Suprapubic skin (tissue), 4 donors: ENCODE measurements around the gene GALNT2.

Experiments used
- CTCF ChIP-seq, 2 donors: fragments of 200-600 bp in 1 of 2; fragments of 450-650 bp in 1 of 2; sonication (generic) in 1 of 2; IDR thresholded peaks; one replicate each; pipeline ENCODE4 v1.5.1; 2016 to 2019; ENCODE audit warnings: antibody characterized with exemption in 2 of 2, mild to moderate bottlenecking in 1 of 2, moderate library complexity in 1 of 2
- POLR2A ChIP-seq, 2 donors: fragments of 450-650 bp; IDR thresholded peaks; one replicate each; pipeline ENCODE4 v1.6.1; 2017; ENCODE audit warnings: antibody characterized with exemption in 2 of 2, mild to moderate bottlenecking in 2 of 2, moderate library complexity in 2 of 2
- POLR2AphosphoS5 ChIP-seq, 3 donors: sonication (generic); formaldehyde crosslinking; IDR thresholded peaks; one replicate each; pipeline ENCODE4 v1.6.1; 2017; ENCODE audit warnings: antibody characterized with exemption in 3 of 3

- TF ChIP-seq CTCF (IDR thresholded peaks at IDR 0.05) (no peak), POLR2AphosphoS5 (IDR thresholded peaks at IDR 0.05) (no peak), POLR2A (IDR thresholded peaks at IDR 0.05) (no peak)
Observed at GRCh38 chr1:230144758-230145504, 77.9 kb downstream of the GALNT2 start.
